H1 (cell line): Measurements from ENCODE around the gene ARHGEF28. TPM values are rescaled to one million over a fixed set of nuclear protein-coding genes. Genes with fewer than 3 reads are reported as not detected.

Experiments used
- CTCF ChIA-PET: fragments of 300-600 bp; sonication (Branson Sonifier 250); formaldehyde crosslinking; loops from one replicate; lab custom pipeline; 2021; ENCODE audit not compliant: partially characterized antibody; lab: Charles Lee
- POLR2A ChIA-PET: fragments of 300-600 bp; sonication (Branson Sonifier 250); formaldehyde crosslinking; loops from one replicate; lab custom pipeline; 2021; ENCODE audit warnings: inconsistent platforms; ENCODE audit not compliant: partially characterized antibody; lab: Charles Lee
- DNase-seq, 2 experiments: peaks; one replicate each; pipeline versions ENCODE4 v3.0.0 to v3.0.0-alpha.2; 2010 to 2022; ENCODE audit warnings: low spot score in 2 of 2, low read depth in 1 of 2, mixed read lengths in 1 of 2
- FAIRE-seq: peaks from 2 replicates; lab custom pipeline; 2011; peaks lifted over from hg19 to GRCh38; lab: Jason Lieb, UNC
- H2AFZ ChIP-seq: 2 replicates; pipeline ENCODE4 v1.8.1; 2012; ENCODE audit warnings: low read length, inconsistent platforms
- H2AK5ac ChIP-seq: 2 replicates; pipeline ENCODE4 v1.6.1; 2013; ENCODE audit warnings: low read depth, low read length
- H2BK120ac ChIP-seq: replicated peaks from 2 replicates; pipeline ENCODE3; 2013; ENCODE audit warnings: low read depth, low read length, inconsistent platforms
- H2BK12ac ChIP-seq: 2 replicates; pipeline ENCODE4 v1.6.1; 2013; ENCODE audit warnings: low read depth, low read length
- H2BK15ac ChIP-seq: 2 replicates; pipeline ENCODE4 v1.6.1; 2013; ENCODE audit warnings: low read length
- H2BK20ac ChIP-seq: 2 replicates; pipeline ENCODE4 v1.6.1; 2013; ENCODE audit warnings: low read length
- H2BK5ac ChIP-seq: 2 replicates; pipeline ENCODE4 v1.6.1; 2013; ENCODE audit warnings: low read depth, low read length
- H3K14ac ChIP-seq: 2 replicates; pipeline ENCODE4 v1.6.1; 2013; ENCODE audit warnings: inconsistent platforms; ENCODE audit not compliant: insufficient read length
- H3K18ac ChIP-seq: 2 replicates; pipeline ENCODE4 v1.6.1; 2013; ENCODE audit warnings: low read length; ENCODE audit errors: extremely low read depth
- H3K23ac ChIP-seq: 2 replicates; pipeline ENCODE4 v1.6.1; 2013; ENCODE audit warnings: inconsistent platforms; ENCODE audit not compliant: insufficient read length
- H3K23me2 ChIP-seq: 2 replicates; pipeline ENCODE4 v1.6.1; 2013; ENCODE audit warnings: low read depth, low read length
- H3K27ac ChIP-seq: 2 replicates; pipeline ENCODE4 v1.6.1; 2011; ENCODE audit warnings: low read depth, low read length, inconsistent platforms
- H3K27me3 ChIP-seq, 4 experiments: replicated peaks in 1 of 4; 1 replicate in 1 of 4; 2 replicates in 3 of 4; pipeline versions ENCODE4 v1.6.1 to v1.8.1; 2011 to 2013; ENCODE audit warnings: low read length in 3 of 4, mild to moderate bottlenecking in 3 of 4, inconsistent platforms in 2 of 4, mixed read lengths in 2 of 4, moderate library complexity in 1 of 4; ENCODE audit not compliant: control insufficient read depth in 3 of 4, insufficient read depth in 3 of 4; ENCODE audit errors: extremely low read depth in 1 of 4
- H3K36me3 ChIP-seq, 4 experiments: 2 replicates each; pipeline versions ENCODE4 v1.6.1 to v1.8.1; 2011 to 2013; ENCODE audit warnings: mild to moderate bottlenecking in 4 of 4, low read length in 3 of 4, moderate library complexity in 2 of 4, control low read depth in 1 of 4, inconsistent platforms in 1 of 4; ENCODE audit not compliant: insufficient read depth in 4 of 4, control insufficient read depth in 2 of 4
- H3K4ac ChIP-seq: replicated peaks from 2 replicates; pipeline ENCODE3; 2013; ENCODE audit warnings: low read length, low read depth, mixed read lengths, inconsistent platforms; ENCODE audit not compliant: insufficient read length
- H3K4me1 ChIP-seq, 4 experiments: replicated peaks in 1 of 4; 1 replicate in 1 of 4; 2 replicates in 3 of 4; pipeline versions ENCODE4 v1.6.1 to v1.8.1; 2011 to 2013; ENCODE audit warnings: low read length in 3 of 4, inconsistent platforms in 2 of 4, mixed read lengths in 1 of 4; ENCODE audit not compliant: insufficient read depth in 4 of 4, control insufficient read depth in 3 of 4
- H3K4me2 ChIP-seq, 2 experiments: 2 replicates each; pipeline versions ENCODE4 v1.6.1 to v1.8.1; 2011 to 2013; ENCODE audit warnings: low read depth in 2 of 2, low read length in 2 of 2, control low read depth in 1 of 2, inconsistent platforms in 1 of 2, mild to moderate bottlenecking in 1 of 2; ENCODE audit not compliant: insufficient read depth in 1 of 2
- H3K4me3 ChIP-seq, 4 experiments: fragments of 200-600, 300-600 bp in 1 of 4; sonication (generic), shearing (Covaris generic), sonication (Bioruptor Twin) in 1 of 4; 2 replicates each; pipeline versions ENCODE4 v1.5.1 to v1.8.1; 2011 to 2016; ENCODE audit warnings: low read length in 4 of 4, low read depth in 3 of 4, control low read depth in 2 of 4, inconsistent platforms in 2 of 4, mild to moderate bottlenecking in 2 of 4, mixed read lengths in 1 of 4, moderate library complexity in 1 of 4; ENCODE audit not compliant: insufficient read depth in 2 of 4; ENCODE audit errors: extremely low read depth in 1 of 4
- H3K56ac ChIP-seq: replicated peaks from 2 replicates; pipeline ENCODE3; 2013; ENCODE audit warnings: low read depth, mild to moderate bottlenecking, mixed read lengths, low read length, inconsistent platforms; ENCODE audit not compliant: insufficient read length
- H3K79me1 ChIP-seq: 2 replicates; pipeline ENCODE4 v1.6.1; 2013; ENCODE audit warnings: low read depth, low read length, control low read depth
- H3K79me2 ChIP-seq, 2 experiments: 2 replicates each; pipeline versions ENCODE4 v1.6.1 to v1.8.1; 2012 to 2013; ENCODE audit warnings: low read length in 2 of 2, mild to moderate bottlenecking in 2 of 2, inconsistent platforms in 1 of 2; ENCODE audit not compliant: insufficient read depth in 2 of 2, control insufficient read depth in 1 of 2
- H3K9ac ChIP-seq, 4 experiments: replicated peaks in 1 of 4; 1 replicate in 1 of 4; 2 replicates in 3 of 4; pipeline versions ENCODE4 v1.6.1 to v1.8.1; 2011 to 2013; ENCODE audit warnings: low read depth in 3 of 4, low read length in 3 of 4, control low read depth in 2 of 4, mild to moderate bottlenecking in 2 of 4, moderate library complexity in 2 of 4, inconsistent platforms in 1 of 4; ENCODE audit errors: extremely low read depth in 1 of 4
- H3K9me3 ChIP-seq, 2 experiments: 2 replicates each; pipeline versions ENCODE4 v1.6.1 to v1.8.1; 2012 to 2013; ENCODE audit warnings: mild to moderate bottlenecking in 2 of 2, moderate library complexity in 2 of 2, control low read depth in 1 of 2, inconsistent platforms in 1 of 2, low read depth in 1 of 2, low read length in 1 of 2, mixed read lengths in 1 of 2; ENCODE audit not compliant: insufficient read depth in 2 of 2
- H4K20me1 ChIP-seq, 2 experiments: replicated peaks in 1 of 2; 2 replicates each; pipeline versions ENCODE3 to v1.8.1; 2011 to 2013; ENCODE audit warnings: inconsistent platforms in 2 of 2, low read length in 2 of 2, mild to moderate bottlenecking in 1 of 2; ENCODE audit not compliant: insufficient read depth in 2 of 2, control insufficient read depth in 1 of 2
- H4K5ac ChIP-seq: 2 replicates; pipeline ENCODE4 v1.6.1; 2013; ENCODE audit warnings: low read length, low read depth, mixed read lengths, inconsistent platforms; ENCODE audit not compliant: insufficient read length
- H4K8ac ChIP-seq: 2 replicates; pipeline ENCODE4 v1.8.0; 2013; ENCODE audit warnings: mild to moderate bottlenecking, moderate library complexity, low read length, inconsistent platforms; ENCODE audit not compliant: insufficient read depth; ENCODE audit errors: extremely low read depth
- H4K91ac ChIP-seq: replicated peaks from 2 replicates; pipeline ENCODE3; 2013; ENCODE audit warnings: low read length, mixed read lengths, inconsistent platforms; ENCODE audit not compliant: insufficient read length
- CEBPB ChIP-seq: IDR thresholded peaks from 2 replicates; pipeline ENCODE4 v1.6.1; 2012; ENCODE audit warnings: low read depth, low read length
- WGBS, 2 experiments: shearing (Covaris generic) in 1 of 2; methylation state at CpG; one replicate each; pipeline versions ENCODE4 v1.1.6 to v1.1.7; 2013 to 2015; ENCODE audit warnings: low lambda C conversion rate in 2 of 2, mixed read lengths in 2 of 2, inconsistent platforms in 1 of 2, low coverage in 1 of 2, missing lambda C conversion rate in 1 of 2; ENCODE audit not compliant: insufficient replicate concordance in 2 of 2, insufficient coverage in 1 of 2, insufficient read length in 1 of 2; ENCODE audit errors: extremely low coverage in 1 of 2, missing lambda C conversion rate in 1 of 2; 5-methylcytosine and 5-hydroxymethylcytosine counted together
- polyA plus RNA-seq, 7 experiments: library from polyadenylated mRNA; depleted of rRNA in 3 of 7; stranded (reverse) in 5 of 7; unstranded in 2 of 7; fragments of >200 nt in 5 of 7; fragments of 200-250 nt in 2 of 7; gene quantifications; 1 replicate in 5 of 7; 2 replicates in 1 of 7; 4 replicates in 1 of 7; pipeline versions ENCODE4 v1.2.1 to v1.2.3, GENCODE V29; 2011 to 2013; ENCODE audit warnings: missing spikeins in 2 of 7, mixed read lengths in 2 of 7
- total RNA-seq: library from RNA; stranded (reverse); fragmentation: NEBNext Ultra II Directional; extraction: Animal tissue kit (Norgen Biotek cat#: 25700); gene quantifications from 2 replicates; pipeline ENCODE4 v1.2.1, GENCODE V29; 2021

The ARHGEF28 gene
- total and polyA plus RNA-seq, 2 of the 8 experiments (the other 6 are each of a cell fraction or from before 2014, with no cell fraction given) = 0.33 to 1.0 TPM

- H3K9ac ChIP-seq = no peak overlapping the region
- DNase-seq (no peak), FAIRE-seq (no peak)
- no peak overlapping the region for H3K4ac ChIP-seq
- H2BK20ac ChIP-seq = no peak overlapping the region
- POLR2A ChIA-PET = no interaction called here
- H2AFZ ChIP-seq = no peak overlapping the region
- no peak overlapping the region for H2BK120ac ChIP-seq
- no peak overlapping the region for H4K5ac ChIP-seq
- H3K9me3 ChIP-seq = no peaks in the 10 kb centered on the region
- H2BK12ac ChIP-seq = no peak overlapping the region
- no peaks in the 10 kb centered on the region for H3K79me1 ChIP-seq
- H4K91ac ChIP-seq = no peak overlapping the region
- H3K27ac ChIP-seq = no peak overlapping the region
- H3K36me3 ChIP-seq = no peaks in the 10 kb centered on the region
- no peak overlapping the region for H2BK5ac ChIP-seq
- H3K4me1 ChIP-seq = no peaks in the 10 kb centered on the region; a peak in 1 of 7 replicates
- no peak overlapping the region for H3K14ac ChIP-seq
- H3K4me3 ChIP-seq = no peak overlapping the region
- no peaks in the 10 kb centered on the region for H3K23me2 ChIP-seq
- WGBS, 2 experiments = 85% methylated on average over 2 of the region's 2 CpGs; no CpG with 5 or more reads in 1 of the 2 experiments
- H3K79me2 ChIP-seq = no peaks in the 10 kb centered on the region
- no peak overlapping the region for H2BK15ac ChIP-seq
- TF ChIP-seq CEBPB = no peak
- no peaks in the 10 kb centered on the region for H3K27me3 ChIP-seq
- no peak overlapping the region for H2AK5ac ChIP-seq
- no peak overlapping the region for H3K56ac ChIP-seq
- no peak overlapping the region for H3K18ac ChIP-seq
- H3K23ac ChIP-seq = no peak overlapping the region
- H3K4me2 ChIP-seq = no peak overlapping the region
- CTCF ChIA-PET = interaction anchor here (1.9 to 2.2 kb wide), 2 partner anchors 15 to 19 kb away, joined by 5 to 7 read pairs; no protein-coding TSS in a partner anchor
- no peak overlapping the region for H4K8ac ChIP-seq
- H4K20me1 ChIP-seq = no peaks in the 10 kb centered on the region
Observed at GRCh38 chr5:73674669-73675004, 48.6 kb downstream of the ARHGEF28 start.
